ENCODE measurements around the gene BANP. TPM values are rescaled to one million over a fixed set of nuclear protein-coding genes. Genes with fewer than 3 reads are reported as not detected.
"Not testable (repeated sequence)": the region's sequence is repeated elsewhere in the genome, so short reads cannot be mapped to it uniquely, and the experiment has no call there.

Gene BANP
- polyA plus RNA-seq, 1 of the 3 experiments (the other 2 are of a cell fraction) = 16.8 TPM

DNA sequence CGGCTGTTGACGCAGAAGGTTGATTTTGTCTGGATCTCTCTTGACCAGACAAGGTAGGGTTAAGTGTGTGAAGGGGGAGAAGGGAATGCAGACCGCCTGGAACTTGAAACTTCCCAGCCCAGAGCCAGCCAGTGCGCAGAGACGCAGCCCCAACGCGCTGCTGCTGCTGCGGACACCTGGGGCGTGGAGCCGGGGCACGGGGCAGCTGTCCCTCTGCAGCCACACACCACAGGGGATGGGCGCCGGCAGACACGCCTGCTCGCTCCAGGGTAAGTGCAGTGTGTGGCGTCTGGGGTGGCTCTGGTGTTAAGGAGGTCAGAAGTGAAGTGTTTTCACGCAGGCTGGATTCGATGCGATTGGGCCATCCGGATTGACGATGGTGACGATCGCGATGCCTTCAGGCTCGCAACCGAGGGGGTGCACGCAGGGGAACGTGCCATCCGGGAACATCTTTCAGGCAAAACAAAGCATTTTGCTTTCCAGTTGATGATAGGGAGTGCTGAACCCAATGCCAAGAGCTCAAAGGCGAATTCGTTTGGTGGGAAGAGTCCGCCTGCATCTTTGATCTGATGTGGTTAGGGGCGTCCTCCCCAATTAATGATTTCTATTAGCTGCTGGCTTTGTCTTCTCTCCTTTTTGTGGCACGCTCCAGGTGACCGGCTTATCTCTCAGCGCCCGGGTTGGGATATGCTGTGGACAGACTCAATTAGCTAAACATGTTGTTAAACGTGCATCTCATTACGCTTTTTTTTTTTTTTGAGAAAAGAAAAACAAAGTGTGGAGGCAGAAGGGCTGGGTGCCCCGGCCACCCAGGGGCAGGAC lies 149.8 kb downstream of the BANP start:
- Histone ChIP-seq H3K4me3 (ENCODE audit: low read depth in 2 of 2, low read length in 1 of 2) (peak overlapping the region in 1 of 2 experiments; percentile 38; a peak in 2 of 4 replicates), H3K27ac (ENCODE audit: low read depth in 2 of 2, low read length in 1 of 2) (peak overlapping the region in 1 of 2 experiments; percentile 93; a peak in 2 of 4 replicates), H3K4me1 (ENCODE audit: control insufficient read depth in 1 of 2, insufficient read depth in 2 of 2, low read depth in 1 of 2, low read length in 1 of 2) (peaks cover 0 to 37% of the 10 kb centered on the region in 2 experiments; a peak in 1 of 4 replicates), H3K4me2 (peak overlapping the region; percentile 60)
- POLR2A ChIA-PET = interaction anchor here (1.2 kb wide), 1 partner anchor 35 kb away, joined by 5 read pairs; no protein-coding TSS in a partner anchor
- H2AFZ ChIP-seq (ENCODE audit: low read depth); H3K9ac ChIP-seq; H3F3A ChIP-seq (replicated peaks; ENCODE audit: insufficient read depth); H3K9me2 ChIP-seq; H3K27me3 ChIP-seq (ENCODE audit: insufficient read depth); H4K20me1 ChIP-seq (ENCODE audit: insufficient read depth); H3K36me3 ChIP-seq (replicated peaks in 1 of 2; ENCODE audit: control insufficient read depth in 1 of 2, insufficient read depth in 2 of 2, low read length in 1 of 2); H3K9me3 ChIP-seq; H3K79me2 ChIP-seq (ENCODE audit: insufficient read depth): not testable (repeated sequence)
- TF ChIP-seq FOXJ3 (CRISPR knock-in tag; IDR thresholded peaks at IDR 0.05) (peak; percentile 67; the same call in 1 of the 2 replicates), RCOR1 (IDR thresholded peaks at IDR 0.05; ENCODE audit: low read length) (peak; percentile 36; the same call in 1 of the 2 replicates), MXI1 (IDR thresholded peaks at IDR 0.05; ENCODE audit: low read depth, low read length) (peak; percentile 57; the same call in 1 of the 2 replicates), GATA2 (CRISPR knock-in tag; IDR thresholded peaks at IDR 0.05) (peak; percentile 6; the same call in 1 of the 2 replicates), EP300 (IDR thresholded peaks at IDR 0.05; ENCODE audit: borderline replicate concordance in 1 of 2, low read depth in 1 of 2, low read length in 1 of 2) (peak in 1 of 2 experiments; percentile 16; a peak in 1 of 4 replicates)
- CTCF ChIA-PET = interaction anchor here (1.3 kb wide), 1 partner anchor 337 kb away, joined by 3 read pairs; no protein-coding TSS in a partner anchor
- 16% methylated on average over 25 of the region's 40 CpGs for WGBS (ENCODE audit: low lambda C conversion rate)
- DNase-seq = peak; percentile 79

DNA sequence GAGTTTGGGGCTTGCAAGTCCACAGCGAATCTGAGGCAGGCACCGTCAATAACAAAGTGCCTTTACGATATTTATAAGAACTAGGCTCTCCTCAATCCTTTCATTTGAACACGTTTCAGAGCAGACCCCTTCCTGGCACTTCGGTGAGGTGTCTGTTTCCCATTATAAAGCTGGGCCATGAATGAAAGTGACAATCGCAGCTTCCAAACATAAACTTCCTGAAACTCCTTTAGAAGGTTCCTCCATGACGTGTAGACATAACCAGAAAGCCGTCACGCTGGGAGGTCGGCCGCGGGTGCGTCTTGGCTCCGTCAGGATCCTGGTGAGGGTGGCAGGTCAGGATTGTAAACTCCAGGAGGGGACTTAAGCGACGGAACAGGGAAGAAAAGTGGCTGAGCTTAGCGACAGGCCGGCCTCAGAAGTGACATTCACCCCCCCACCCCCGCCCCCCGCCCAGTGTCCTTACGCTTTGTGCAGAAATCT lies 150.4 kb downstream of the BANP start:
- H3F3A ChIP-seq (replicated peaks; ENCODE audit: insufficient read depth); H3K9ac ChIP-seq; CTCF ChIA-PET; H3K79me2 ChIP-seq (ENCODE audit: insufficient read depth); H3K27me3 ChIP-seq (ENCODE audit: insufficient read depth); H3K9me2 ChIP-seq; H3K9me3 ChIP-seq; H4K20me1 ChIP-seq (ENCODE audit: insufficient read depth); H2AFZ ChIP-seq (ENCODE audit: low read depth); H3K36me3 ChIP-seq (replicated peaks in 1 of 2; ENCODE audit: control insufficient read depth in 1 of 2, insufficient read depth in 2 of 2, low read length in 1 of 2): not testable (repeated sequence)
- POLR2A ChIA-PET = interaction anchor here (1.2 kb wide), 1 partner anchor 34 kb away, joined by 5 read pairs; no protein-coding TSS in a partner anchor
- H3K4me2 ChIP-seq = peak overlapping the region; percentile 60
- H3K4me3 ChIP-seq (ENCODE audit: low read depth in 2 of 2, low read length in 1 of 2) = peak overlapping the region in 1 of 2 experiments; percentile 38; a peak in 1 of 4 replicates
- H3K4me1 ChIP-seq (ENCODE audit: control insufficient read depth in 1 of 2, insufficient read depth in 2 of 2, low read depth in 1 of 2, low read length in 1 of 2) = peaks cover 0 to 37% of the 10 kb centered on the region in 2 experiments; a peak in 1 of 4 replicates
- DNase-seq = peak; percentile 41
- H3K27ac ChIP-seq (ENCODE audit: low read depth in 2 of 2, low read length in 1 of 2) = peak overlapping the region in 1 of 2 experiments; percentile 93; a peak in 2 of 4 replicates
- 60% methylated on average over 21 of the region's 21 CpGs for WGBS (ENCODE audit: low lambda C conversion rate)

DNA sequence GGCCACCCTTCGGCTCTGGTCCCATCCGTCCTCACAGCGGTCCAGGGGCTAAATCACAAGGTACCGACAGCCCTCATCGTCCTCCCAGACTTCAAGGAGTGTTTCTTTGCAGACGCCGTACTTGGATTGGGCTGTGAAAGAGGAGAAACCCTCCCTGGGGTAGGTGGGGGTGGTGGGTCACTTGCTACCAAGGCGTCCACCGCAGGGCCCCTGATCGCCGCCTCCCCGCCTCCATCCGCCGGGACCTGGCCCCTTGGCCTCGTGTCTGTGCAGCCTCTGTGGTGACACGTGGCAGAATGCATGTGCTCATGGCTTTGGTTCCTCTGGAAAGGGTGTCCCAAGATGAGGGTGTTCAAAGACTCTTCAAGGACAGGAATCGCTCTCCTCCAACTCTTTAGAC lies 151.4 kb downstream of the BANP start:
- H3K9me2 ChIP-seq = no peaks in the 10 kb centered on the region
- no peaks in the 10 kb centered on the region for H3K79me2 ChIP-seq (ENCODE audit: insufficient read depth)
- no peak overlapping the region for H2AFZ ChIP-seq (ENCODE audit: low read depth)
- no peak for TF ChIP-seq SIN3A (IDR thresholded peaks at IDR 0.05; ENCODE audit: borderline replicate concordance, low read depth, low read length)
- no peak for TF ChIP-seq YY1 (IDR thresholded peaks at IDR 0.05; ENCODE audit: low read depth)
- TF ChIP-seq NFIC (IDR thresholded peaks at IDR 0.05; ENCODE audit: borderline replicate concordance) = no peak
- H4K20me1 ChIP-seq (ENCODE audit: insufficient read depth) = no peaks in the 10 kb centered on the region
- H3K27me3 ChIP-seq (ENCODE audit: insufficient read depth) = peaks cover 6% of the 10 kb centered on the region; the same call in 1 of the 2 replicates
- H3K27ac ChIP-seq (ENCODE audit: low read depth in 2 of 2, low read length in 1 of 2) = peak overlapping the region in 1 of 2 experiments; percentile 29; a peak in 1 of 4 replicates
- H3K9me3 ChIP-seq = no peaks in the 10 kb centered on the region
- H3K4me3 ChIP-seq (ENCODE audit: low read depth in 2 of 2, low read length in 1 of 2) = no peak overlapping the region
- no peaks in the 10 kb centered on the region for H3K36me3 ChIP-seq (replicated peaks in 1 of 2; ENCODE audit: control insufficient read depth in 1 of 2, insufficient read depth in 2 of 2, low read length in 1 of 2)
- CTCF ChIA-PET = no interaction called here
- H3K4me2 ChIP-seq = no peak overlapping the region
- peaks cover 0 to 37% of the 10 kb centered on the region in 2 experiments; a peak in 1 of 4 replicates for H3K4me1 ChIP-seq (ENCODE audit: control insufficient read depth in 1 of 2, insufficient read depth in 2 of 2, low read depth in 1 of 2, low read length in 1 of 2)
- POLR2A ChIA-PET = no interaction called here
- no peaks in the 10 kb centered on the region for H3F3A ChIP-seq (replicated peaks; ENCODE audit: insufficient read depth)
- peak; percentile 17 for DNase-seq
- 89% methylated on average over 12 of the region's 17 CpGs for WGBS (ENCODE audit: low lambda C conversion rate)
- H3K9ac ChIP-seq = no peak overlapping the region
